ENCODE measurements around the gene CDH11.

Gene CDH11

DNA sequence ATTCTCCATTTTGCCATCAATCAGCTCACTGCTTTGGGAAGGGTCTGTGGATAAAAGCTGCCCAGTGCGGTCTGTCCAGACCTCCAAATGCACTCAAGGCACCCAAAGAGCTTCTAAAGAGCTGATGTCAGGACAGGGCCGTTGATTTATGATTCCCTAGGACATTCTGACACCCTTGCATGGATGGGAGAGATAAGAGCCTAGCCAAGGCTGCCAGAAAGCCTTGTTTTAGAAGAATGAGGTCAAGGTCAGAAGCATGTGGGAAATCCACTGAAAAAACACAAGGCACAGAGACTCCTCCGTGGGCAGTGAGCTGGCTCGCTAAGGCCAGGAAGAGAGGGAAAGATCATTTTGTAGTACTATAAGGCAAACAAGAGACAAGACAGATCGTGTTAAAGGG lies 214.0 kb downstream of the CDH11 start:
- DNase-seq (ENCODE audit: low spot score), result no peak

DNA sequence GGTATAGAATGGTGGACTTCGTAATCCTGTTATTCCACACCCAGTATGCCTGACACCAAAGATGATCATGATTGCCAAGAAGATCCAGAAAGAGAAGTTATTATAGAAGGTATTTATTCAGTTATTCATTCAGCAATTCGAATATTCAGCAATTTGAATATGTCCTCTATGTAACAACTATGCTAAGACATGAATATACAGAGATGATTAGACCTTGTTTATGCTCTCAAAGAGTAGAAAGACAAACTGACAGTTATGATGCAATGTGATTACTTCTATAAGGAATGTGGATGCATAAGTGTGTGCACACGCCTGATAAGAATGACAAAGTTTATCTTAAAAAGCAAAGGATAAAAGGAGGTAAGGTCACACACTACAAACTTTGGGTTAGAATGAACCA lies 218.1 kb downstream of the CDH11 start:
- no peak for DNase-seq (ENCODE audit: low spot score)

DNA sequence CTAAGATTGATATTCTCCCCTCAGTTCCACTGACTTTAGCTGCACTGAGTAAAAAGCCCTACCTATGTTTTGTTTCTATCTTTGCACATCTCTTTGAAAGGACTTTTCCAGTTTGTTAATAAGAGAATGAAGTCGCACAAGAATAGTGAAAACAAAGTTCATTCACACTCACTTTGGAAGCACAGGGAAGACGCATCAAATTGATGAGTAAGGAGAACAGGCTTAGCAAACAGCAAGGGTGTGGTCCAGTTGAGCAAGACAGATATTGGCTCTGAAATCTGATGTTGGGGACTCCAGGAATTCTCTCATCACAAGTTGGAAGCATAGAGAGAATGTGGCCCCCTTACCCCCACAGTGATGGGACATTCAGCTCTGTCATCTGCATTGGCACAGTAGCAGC lies 221.3 kb downstream of the CDH11 start:
- no peak for DNase-seq (ENCODE audit: low spot score)

DNA sequence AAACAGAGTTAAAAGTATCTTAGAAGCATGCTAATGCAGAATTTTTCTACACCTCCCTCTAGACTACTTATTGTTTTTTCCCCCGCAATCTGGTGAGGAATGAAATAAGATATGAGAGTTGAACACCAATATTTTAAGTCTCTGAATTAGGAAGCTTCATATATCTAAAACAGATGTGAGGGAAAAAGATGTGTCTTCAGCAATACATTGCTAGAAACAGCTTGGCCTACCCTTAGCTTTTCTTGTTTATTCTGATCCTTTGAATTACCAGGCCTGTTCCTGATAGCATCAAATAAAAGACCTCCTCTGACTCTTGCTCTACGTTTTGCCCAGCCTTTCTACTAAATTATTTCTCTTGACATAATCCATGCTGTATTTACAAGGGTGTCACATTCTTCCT lies 221.8 kb downstream of the CDH11 start:
- no peak for DNase-seq (ENCODE audit: low spot score)

DNA sequence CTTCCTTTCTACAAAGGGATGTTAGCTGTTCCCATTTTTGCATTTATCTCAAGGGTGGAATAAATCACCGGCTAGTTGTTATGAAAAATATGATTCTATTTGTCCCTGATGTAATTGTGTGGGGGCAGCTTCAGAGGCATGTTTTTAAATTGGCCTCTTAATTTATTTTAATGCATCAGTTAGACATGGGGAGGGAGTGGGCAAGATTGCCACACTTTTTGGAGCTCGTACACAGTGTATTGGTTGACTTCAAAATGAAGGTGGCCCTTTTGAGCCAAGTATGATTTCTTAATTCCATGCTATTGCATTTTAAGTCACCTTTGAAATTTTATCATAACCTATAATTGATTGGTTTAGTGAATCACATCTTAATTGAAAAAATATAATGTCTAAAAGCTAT lies 223.7 kb downstream of the CDH11 start:
- DNase-seq (ENCODE audit: low spot score), result no peak
